SK-N-MC (cell line): ENCODE results near the gene ART5.

Experiments
- FOXP2 ChIP-seq: optimal IDR thresholded peaks from 2 replicates; pipeline ENCODE3; 2011; ENCODE audit warnings: mild to moderate bottlenecking, moderate library complexity; ENCODE audit not compliant: insufficient read depth; ENCODE audit errors: extremely low read length, control extremely low read depth
- POLR2AphosphoS5 ChIP-seq: IDR thresholded peaks from 2 replicates; pipeline ENCODE4 v1.6.1; 2012; ENCODE audit warnings: mild to moderate bottlenecking, low read depth, low read length, borderline replicate concordance

- no peak for TF ChIP-seq POLR2AphosphoS5
- no peak for TF ChIP-seq FOXP2
Measured at GRCh38 chr11:3642071-3642951, 519 bp upstream of the ART5 start.
